ENCODE data around the gene TXNDC11.
A peak's percentile ranks its signal among the peaks of the same experiment; 100 is the strongest.

TXNDC11 gene

DNA sequence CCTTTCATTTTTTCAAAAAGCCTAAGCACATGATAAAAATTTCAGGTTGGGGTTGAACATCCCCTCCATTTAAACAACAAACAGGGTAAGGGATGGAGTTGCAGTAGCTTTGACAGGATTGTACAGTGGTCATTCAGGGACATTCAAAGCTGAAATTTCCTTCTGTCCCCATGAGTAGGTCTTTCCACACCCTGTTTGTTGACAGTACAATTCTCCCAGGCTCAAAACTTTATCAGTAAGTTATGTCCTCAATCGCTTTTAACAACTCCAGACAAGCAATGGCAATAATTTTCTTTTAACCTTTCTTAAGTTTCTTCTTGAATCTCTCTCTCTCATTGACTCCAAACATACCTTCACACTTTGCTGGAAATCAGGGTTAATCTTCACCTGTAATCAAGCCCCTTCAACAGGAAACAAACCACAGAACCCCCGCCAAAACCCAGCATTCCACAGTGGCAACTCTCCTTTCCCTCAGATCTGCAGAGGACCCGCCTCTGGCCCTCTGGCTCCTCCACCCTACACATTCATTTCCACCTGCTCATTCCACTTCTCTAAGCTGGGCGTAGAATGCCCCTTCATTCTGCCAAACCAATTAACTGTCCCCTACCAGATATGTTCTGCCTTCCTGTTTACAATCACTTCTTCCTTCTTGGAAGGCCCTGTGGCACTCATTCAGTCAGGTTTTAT lies 20.7 kb downstream of the TXNDC11 start:
- no peak for DNase-seq (ENCODE audit: low spot score)

DNA sequence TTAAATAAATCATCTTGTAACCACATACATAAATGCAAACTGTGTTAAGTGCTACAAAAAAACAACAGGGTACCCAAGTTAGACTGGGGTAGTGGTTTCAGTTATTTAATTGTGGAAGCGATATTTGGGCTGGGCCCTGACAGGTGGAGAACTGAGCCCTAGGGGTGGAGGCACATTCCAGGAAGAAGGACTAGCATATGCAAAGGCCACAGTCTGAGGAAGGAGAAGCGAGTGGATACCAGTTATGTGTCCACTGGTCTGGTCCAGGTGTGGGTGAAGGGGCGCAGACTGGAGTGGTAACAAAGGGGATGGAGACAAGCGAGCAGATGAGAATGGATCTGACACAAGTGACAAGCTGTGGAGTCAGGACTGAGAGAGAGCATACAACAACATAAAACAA lies 22.9 kb downstream of the TXNDC11 start:
- DNase-seq (ENCODE audit: low spot score), result no peak

DNA sequence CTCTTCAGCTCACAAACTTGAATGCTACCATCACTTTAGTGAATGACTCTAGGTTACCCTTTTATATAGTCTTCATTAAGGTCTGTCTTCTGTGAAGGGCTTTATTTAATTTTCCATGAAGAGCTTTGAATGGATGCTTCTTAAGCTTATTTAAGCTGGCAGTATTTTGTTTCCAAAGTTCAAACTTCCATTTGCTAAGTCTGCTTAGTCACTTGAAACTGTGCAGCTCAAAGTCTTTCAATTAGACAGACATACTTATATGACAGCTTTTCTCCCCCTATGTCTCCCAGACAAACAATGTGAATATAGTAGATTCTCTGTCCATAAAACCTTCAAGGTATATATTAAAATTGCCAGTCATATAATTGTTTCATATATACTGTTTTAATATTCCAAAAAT lies 23.5 kb downstream of the TXNDC11 start:
- no peak for DNase-seq (ENCODE audit: low spot score)

DNA sequence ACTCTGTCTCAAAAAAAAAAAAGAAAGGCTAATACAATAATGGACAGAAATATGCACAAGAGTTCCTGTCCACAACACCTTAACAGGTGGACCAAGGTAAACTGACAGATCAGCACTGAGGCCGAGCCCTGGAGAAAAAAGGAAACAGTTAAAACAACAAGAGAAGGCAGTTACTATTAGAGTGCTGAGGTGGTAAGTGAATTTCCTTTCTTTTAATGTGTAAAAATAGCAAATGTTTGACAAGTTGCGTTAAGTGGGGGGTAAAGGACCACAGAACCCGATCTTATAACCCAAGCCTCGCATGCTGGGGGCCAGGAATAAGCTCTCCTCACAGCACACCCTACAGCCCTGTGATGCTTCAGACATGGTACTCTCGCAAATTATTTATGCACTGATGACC lies 24.8 kb downstream of the TXNDC11 start:
- DNase-seq (ENCODE audit: low spot score), result no peak

DNA sequence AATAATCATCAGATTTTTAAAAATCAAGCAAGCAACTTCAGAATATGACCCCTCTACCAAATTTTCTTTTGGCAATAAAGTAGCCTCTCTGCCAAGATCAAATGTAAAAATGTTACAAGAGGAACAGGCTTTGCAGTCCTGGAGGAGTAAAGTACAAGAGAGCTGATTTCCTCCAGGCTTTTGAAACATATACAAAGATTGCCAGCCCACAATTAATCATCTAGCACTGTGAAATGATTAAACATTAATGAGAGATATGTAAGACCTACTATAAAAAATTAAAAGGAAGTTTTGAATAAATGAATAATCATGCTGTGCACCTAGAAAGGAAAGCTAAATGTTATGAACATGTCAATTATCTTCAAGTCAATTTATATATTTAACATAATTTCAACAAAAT lies 26.3 kb downstream of the TXNDC11 start:
- no peak for DNase-seq (ENCODE audit: low spot score)

DNA sequence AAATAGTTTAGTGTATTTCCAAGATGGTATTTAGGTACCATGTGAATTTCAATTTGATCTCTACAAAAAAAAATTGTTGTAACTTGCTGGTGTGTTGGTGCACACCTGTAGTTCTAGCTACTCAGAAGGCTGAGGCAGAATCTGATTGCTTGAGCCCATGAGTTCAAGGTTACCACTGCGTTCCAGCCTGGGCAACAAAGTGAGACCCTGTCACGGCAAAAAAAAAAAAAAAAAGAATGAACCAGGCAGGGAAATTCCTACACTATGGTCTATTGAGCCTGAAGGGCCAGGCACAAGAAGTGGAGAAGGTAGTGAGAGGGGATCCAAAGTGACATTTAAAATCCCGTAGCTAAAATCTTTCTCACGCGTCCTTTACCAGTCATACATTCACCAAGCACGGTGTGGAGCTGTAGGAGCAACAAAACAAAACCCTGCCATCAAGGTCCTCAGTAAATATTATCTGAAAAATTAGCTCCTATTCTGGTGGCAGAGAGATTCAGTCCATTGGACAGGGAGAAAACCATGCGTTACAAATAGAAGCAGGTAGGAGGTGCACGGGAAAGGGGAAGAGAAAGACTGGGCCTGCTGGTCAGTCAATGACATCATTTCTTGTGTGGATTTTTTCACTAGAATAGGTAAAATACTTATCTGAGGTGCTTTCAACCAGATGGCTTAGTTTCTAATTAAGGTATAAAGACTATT lies 27.3 kb downstream of the TXNDC11 start:
- DNase-seq (ENCODE audit: low spot score), result no peak

DNA sequence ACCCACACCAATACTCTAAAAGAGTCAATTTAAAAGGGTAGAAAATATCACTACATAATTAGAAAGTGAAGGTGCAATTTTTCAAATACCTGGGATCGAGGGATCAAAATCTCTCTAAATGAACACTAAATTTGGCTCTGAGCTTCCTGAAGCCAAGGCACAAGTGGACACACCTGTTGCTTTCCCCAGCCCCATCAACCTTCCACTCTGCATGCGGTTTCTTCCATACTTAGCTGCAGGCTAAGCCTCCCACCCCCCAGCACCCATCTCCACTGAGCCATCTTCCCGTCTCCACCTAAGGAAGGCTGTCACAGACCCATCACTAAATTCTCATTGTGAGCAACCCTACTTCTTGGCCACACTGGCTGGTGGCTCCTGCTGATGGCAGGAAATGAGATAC lies 30.5 kb downstream of the TXNDC11 start:
- no peak for DNase-seq (ENCODE audit: low spot score)

DNA sequence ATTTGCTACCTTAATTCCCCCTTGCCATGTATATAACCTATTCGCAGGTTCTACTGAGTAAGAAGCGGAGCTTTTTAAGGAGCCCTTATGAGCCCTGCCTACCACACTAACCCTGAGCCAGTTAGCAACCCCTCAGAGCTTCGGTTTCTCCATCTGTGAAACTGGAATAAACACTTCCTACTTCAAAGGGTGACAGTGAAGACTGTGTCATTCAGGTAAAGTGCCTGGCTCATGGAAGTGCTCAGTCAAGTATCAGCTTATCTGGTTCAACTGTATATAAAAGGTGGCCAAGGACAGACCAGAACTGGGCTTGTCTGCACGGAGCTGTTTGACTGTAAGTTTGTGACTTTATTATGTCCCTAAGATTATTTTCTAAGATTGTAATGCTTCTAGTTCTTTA lies 31.0 kb downstream of the TXNDC11 start:
- DNase-seq (ENCODE audit: low spot score), result no peak

DNA sequence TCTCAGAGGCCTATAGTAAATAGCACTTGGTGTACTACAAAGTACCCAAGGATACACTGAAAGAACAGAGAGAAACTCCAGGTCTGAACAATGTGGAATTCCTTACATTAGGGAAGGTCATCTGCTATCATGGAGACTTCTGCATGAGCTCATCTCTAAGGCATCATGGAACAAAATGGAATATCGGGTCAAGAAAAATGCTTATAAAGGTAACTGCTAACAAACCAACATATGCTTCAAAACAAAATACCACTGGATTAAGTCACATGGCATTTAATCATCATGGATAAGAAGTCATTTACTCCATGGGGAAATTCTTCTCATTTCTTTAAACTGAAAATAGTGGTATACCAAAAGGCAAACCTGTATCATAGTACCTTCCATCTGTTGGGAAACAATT lies 34.2 kb downstream of the TXNDC11 start:
- DNase-seq (ENCODE audit: low spot score), result no peak

DNA sequence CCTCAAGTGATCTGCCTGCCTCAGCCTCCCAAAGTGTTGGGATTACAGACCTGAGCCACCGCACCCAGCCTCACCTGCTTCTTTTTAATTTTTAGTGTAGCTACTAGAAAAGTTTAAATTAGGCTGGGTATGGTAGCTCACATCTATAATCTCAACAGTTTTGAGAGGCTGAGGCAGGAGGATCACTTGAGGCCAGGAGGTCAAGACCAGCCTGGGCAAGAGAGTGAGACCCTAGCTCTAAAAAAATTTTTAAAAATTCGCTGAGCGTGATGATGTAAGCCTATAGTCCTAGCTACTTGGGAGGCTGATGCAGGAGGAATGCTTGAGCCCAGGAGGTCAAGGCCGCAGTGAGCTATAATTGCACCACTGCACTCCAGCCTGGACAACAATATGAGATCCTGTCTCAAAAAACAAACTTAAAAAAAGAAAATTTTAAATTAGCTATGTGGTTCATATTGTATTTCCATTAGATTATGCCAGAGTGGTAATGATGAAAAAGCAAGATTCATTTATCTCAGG lies 34.9 kb downstream of the TXNDC11 start:
- DNase-seq (ENCODE audit: low spot score), result no peak

DNA sequence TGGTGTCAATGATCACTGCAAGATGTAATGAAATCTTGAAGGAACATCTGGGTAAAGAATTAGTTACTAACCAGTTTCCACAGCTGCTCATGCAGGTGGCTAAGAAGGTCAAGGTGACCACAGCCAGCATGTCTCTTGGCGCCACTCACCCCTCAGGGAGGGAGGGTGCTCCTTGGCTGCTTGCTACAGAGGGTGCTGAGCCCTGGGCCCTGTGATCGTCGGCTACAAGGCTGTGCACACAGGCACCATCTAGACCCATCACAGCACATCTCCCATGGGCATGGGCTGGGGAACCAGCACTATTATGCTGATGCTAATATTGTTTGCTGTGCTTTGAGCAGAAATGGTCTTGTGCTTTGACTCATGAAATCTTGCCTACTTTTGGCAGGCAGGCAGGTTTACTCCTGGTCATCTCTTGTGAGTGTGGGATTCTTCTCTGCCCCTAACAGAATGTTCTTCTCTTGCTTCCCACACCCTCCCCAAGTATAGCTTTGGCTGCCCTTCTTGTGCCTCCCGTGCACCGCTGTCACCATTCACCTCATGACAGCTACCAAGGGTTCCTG lies 36.4 kb downstream of the TXNDC11 start:
- peak; percentile 45 for DNase-seq (ENCODE audit: low spot score)

DNA sequence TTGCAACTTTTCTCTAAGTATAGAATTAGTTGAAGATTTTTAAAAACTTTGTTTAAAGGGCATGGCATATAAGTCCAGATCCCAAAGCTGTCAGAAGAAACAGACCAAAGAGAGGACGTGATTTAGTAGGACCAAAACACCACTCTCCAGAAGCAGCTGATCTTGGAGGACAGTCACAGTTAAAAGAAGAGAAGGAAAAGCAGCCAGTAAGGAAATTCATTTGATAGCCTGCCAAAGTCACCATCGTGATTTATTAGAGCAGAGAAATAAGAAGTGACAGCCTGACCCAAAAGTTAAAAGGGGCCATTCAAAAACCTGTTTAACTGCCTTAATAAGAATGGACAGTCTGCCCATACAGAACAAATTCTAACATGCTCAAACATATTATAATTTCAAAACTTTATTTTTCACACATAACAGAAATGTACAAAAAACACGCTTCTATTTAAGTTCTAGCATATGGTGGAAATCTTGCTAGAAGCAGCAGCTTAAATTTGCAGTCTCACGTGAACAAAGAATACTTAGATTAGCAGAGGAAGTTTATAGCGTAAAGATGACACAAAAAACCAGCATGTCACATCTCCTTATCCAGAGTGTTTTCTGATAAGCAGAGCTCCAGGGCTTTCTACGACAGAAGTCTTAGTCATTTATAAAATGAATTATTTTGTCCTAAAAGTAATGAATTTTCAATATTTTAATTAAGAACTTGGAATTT lies 37.2 kb downstream of the TXNDC11 start:
- DNase-seq (ENCODE audit: low spot score), result no peak

DNA sequence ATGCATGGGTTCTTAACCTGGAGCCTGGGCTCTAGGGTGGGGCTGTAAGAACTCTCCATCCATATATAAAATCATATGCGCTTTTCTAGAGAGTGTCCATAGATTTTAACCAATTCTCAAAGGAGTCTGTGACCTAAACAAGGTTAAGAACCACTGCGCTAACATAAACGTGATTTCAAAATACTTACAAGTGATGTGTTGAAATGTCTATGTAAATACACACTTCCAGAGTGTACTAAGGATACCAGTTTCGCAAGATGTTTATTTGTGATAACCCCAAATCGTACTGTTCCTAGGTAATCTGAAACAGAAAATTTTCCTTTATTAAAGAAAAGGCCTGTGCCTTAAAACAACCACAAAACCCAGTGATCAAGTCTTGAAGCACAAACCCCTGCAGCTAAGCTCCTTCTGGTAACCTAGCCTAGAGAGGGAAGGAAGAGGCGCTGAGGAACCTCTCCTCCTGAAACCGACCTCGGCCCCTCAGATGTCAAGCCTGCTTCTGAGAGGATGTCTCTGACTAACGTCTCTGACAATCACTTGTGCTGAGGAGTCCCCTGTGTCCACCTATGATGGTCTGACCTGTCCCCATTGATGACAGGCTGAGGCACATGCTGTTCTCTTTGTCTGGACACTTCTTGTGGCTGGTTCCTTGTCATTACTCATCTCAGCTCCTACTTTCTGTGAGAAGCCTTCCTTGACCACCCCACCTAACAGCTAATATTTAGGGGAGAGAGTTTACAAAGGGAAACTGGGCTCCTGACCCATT lies 42.2 kb downstream of the TXNDC11 start:
- no peak for DNase-seq (ENCODE audit: low spot score)

DNA sequence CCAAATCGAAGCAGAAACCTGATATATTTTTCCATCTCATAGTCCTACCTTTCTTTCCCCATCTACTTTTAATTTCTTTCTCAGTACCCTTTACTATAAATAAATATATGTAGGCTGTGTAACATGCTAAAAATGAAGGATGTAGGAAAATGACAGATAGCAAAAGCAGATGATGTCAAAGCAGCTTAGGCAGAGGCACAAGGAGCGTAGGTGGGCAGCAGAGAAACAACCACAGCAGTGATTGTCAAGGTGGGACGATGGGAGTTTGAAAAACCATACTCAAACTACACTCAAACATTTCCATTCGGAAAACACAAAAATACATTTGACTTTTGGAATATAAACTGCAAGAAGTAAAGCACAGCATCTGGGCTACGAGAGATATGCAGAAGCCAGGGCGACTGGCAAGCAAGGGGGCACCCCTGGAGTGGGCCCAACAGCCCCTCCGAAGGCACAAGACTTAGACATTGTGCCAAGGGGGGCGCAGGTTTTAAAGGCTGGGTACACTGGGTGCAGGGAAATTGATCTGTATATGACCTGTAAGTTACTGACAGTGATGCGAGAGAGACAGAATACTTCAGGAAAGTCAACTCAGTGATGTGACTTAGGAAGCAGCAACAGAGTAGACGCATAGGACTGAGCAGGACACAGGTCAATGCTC lies 43.3 kb downstream of the TXNDC11 start:
- DNase-seq (ENCODE audit: low spot score), result peak; percentile 40

DNA sequence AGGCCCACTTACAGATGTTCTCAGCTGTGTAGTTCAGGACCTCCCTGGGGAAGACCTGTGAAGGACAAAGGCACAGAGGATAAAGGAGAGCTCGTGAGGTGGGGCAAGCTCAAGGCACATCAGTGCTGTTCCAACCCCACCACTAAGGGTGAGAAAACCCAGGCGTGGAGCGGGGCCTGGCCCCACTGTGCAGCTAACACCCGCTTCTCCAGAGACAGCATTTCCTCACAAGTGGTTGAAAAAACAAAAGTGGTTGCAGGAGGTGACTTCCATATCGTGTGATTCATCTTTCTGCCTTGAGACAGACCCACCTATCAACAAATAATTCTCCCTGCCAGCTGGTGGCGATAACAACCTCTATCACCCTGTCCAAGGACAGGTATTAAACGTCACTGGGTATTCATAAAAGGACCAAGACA lies 44.4 kb downstream of the TXNDC11 start:
- DNase-seq (ENCODE audit: low spot score), result no peak

DNA sequence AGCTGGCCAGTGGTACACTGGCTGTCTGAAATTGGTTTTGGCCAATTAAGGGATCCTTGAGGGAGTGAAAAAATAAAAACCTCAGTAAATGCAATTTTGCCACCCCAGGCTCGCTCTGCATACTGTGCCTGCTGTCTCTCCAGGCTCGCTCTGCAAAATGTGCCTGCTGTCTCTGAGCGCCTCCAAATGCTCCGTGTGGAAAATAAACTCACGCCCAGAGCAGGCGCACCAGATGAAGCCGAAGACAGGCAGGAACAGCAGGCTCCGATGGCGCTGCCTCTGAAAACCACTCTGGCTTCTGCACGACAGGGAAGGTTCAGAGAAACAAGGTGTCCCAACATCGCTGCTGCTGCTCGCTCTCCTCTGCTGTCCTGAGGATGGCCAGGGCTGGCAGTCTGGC lies 45.3 kb downstream of the TXNDC11 start:
- DNase-seq (ENCODE audit: low spot score), result peak; percentile 76

DNA sequence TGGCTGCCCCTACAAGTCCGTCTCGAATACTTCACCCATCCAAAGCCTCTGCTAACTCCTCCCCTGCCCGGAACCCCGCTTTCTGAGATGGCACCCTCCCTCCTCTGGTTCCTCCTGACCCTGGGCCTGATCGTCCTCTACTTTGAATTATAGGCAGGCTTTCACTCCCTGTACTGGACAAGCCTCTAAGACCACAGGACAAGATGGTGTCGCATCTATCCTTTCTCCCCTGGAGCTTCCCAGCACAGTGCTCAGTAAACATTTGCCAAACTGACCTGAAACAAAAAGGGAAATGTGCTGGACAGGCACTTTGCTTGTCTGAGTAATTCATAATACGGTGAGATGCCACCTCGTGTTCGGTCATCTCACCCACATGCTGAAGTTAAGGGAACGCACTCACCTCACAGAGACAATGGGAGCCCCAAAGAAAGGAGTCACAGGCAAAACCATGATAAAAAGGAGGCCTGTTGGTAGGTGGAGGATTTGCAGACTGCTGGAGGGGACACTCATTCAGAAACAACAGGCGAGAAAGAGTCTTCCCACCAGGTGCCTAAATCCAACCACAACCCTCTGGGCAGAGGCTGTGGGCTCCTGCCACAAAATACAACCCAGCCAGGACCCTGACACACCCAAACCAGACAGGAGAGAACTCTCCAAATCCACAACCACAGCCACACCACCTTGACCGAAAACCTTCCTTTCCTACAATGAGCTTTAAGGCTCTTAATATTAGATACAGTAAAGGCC lies 46.2 kb downstream of the TXNDC11 start:
- DNase-seq (ENCODE audit: low spot score), result no peak

DNA sequence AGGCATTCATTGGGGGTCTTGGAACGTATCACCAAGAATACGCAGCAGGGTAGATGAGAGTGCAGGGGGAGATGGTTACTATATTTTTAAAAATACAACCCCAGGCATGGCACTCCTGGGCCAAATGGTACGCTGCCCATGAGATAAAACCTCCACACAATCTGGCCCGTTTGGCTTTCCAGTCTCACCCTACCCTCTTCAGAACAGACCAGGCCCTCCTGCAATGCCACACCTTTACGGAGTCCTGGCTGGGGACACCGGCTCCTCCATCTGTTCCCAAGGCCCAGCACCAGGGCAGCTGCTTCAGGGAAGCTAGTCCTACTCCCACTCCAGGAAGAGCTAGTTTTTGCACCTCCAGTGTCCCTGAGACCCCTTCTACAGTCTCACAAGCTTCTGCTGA lies 50.0 kb downstream of the TXNDC11 start:
- no peak for DNase-seq (ENCODE audit: low spot score)

DNA sequence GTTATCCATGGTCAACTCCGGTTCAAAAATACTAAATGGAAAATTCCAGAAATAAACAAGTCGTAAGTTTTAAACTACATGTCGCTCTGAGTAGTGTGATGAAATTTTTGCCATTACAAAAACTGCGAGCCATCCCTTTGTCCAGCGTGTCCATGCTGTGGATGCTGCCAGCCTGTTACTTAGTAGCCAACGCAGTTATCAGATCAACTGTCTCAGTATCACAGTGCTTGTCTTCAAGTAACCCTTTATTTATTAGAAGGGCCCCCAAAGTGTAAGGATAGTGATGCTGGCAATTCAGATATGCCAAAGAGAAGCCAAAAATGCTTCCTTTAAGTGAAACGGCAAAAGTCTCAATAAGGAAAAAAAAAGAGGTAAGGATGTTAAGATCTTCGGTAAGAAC lies 50.5 kb downstream of the TXNDC11 start:
- no peak for DNase-seq (ENCODE audit: low spot score)

DNA sequence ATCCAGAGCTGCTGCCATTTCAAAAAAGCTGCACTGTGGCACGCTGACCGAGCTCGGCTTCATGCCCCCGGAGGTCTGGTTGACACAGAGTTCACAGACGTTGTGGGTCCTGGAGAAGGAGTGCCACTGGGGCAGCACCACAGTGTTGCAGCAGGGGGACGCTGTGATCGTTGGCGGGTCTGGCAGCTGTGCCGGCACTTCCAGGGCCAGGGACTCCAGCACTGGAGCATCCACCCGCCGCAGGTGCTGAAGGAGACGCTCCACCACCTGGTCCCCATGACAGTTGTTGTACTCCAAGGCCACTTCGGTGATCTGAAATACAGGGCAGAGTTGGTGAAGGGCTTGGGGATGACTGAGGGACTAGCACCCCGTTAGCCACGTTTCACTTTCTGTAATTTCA lies 50.9 kb downstream of the TXNDC11 start:
- no peak for DNase-seq (ENCODE audit: low spot score)

DNA sequence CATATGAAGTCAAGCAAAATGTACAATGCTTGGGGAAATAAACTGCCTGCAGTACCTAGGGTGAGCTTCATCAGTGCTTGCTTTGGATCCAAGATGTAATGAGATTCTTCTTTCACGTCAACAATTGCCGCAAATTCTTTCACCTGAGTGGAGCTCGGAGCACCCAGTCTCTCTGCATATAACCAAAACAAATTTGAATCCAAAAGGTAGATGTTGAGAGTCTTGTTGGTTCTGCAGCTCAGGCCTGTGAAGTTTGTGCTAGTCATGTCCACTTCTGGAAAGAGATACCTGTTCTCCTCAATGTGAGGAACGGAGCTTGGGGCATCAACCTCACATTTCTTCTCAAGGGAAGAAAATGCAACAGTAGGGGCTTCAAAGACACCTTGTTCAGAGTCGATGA lies 51.4 kb downstream of the TXNDC11 start:
- no peak for DNase-seq (ENCODE audit: low spot score)

Data from Ammon's horn (tissue), 1 donor.